SK-N-SH treated with all-trans-retinoic acid at 6 μM for 48 hours (cell line): ENCODE measurements around the gene BAIAP2L1.

Source experiments
- ATAC-seq: fragments of 200-7000 bp; cut with Tn5 transposase; 3 replicates; pipeline ENCODE4 v1.9.1; 2020; ENCODE audit warnings: mild to moderate bottlenecking, moderate library complexity
- ARNTL ChIP-seq: fragments of 450-650 bp; formaldehyde crosslinking; IDR thresholded peaks from 2 replicates; pipeline ENCODE4 v1.5.0; 2020; ENCODE audit warnings: low read depth, mild to moderate bottlenecking, moderate library complexity, borderline replicate concordance
- BACH2 ChIP-seq: fragments of 250-450 bp; sonication (Bioruptor Pico); IDR thresholded peaks from 2 replicates; pipeline ENCODE4 v1.9.0; 2021; ENCODE audit warnings: mild to moderate bottlenecking, borderline replicate concordance
- CREB5 ChIP-seq: fragments of 250-450 bp; sonication (Bioruptor Pico); IDR thresholded peaks from 2 replicates; pipeline ENCODE4 v1.5.1; 2020; ENCODE audit warnings: low read depth, mild to moderate bottlenecking, moderate library complexity
- CSDC2 ChIP-seq: fragments of 250-450 bp; sonication (Bioruptor Pico); IDR thresholded peaks from 2 replicates; pipeline ENCODE4 v1.5.0; 2020; ENCODE audit warnings: mild to moderate bottlenecking, moderate library complexity
- ESRRG ChIP-seq: fragments of 250-450 bp; sonication (Bioruptor Pico); IDR thresholded peaks from 2 replicates; pipeline ENCODE4 v1.6.1; 2021; ENCODE audit warnings: mild to moderate bottlenecking
- GLIS3 ChIP-seq: fragments of 250-450 bp; sonication (Bioruptor Pico); IDR thresholded peaks from 2 replicates; pipeline ENCODE4 v1.5.0; 2020; ENCODE audit warnings: mild to moderate bottlenecking, moderate library complexity
- ISL1 ChIP-seq: fragments of 250-450 bp; sonication (Bioruptor Pico); IDR thresholded peaks from 2 replicates; pipeline ENCODE4 v2.1.2; 2022; ENCODE audit warnings: mild to moderate bottlenecking, moderate library complexity
- OSR1 ChIP-seq: fragments of 250-450 bp; sonication (Bioruptor Pico); IDR thresholded peaks from 2 replicates; pipeline ENCODE4 v1.8.0; 2022; ENCODE audit warnings: moderate library complexity, mild to moderate bottlenecking, inconsistent platforms
- RARB ChIP-seq: fragments of 250-450 bp; sonication (Bioruptor Pico); IDR thresholded peaks from 2 replicates; pipeline ENCODE4 v1.8.0; 2021; ENCODE audit warnings: mild to moderate bottlenecking, moderate library complexity
- SNAI2 ChIP-seq: fragments of 250-450 bp; sonication (Bioruptor Pico); IDR thresholded peaks from 2 replicates; pipeline ENCODE4 v1.5.0; 2020; ENCODE audit warnings: mild to moderate bottlenecking, moderate library complexity
- TCF4 ChIP-seq: fragments of 250-450 bp; sonication (Bioruptor Pico); IDR thresholded peaks from 2 replicates; pipeline ENCODE4 v1.8.0; 2021; ENCODE audit warnings: mild to moderate bottlenecking, moderate library complexity, borderline replicate concordance
- ZC3H10 ChIP-seq: fragments of 250-450 bp; sonication (Bioruptor Pico); IDR thresholded peaks from 2 replicates; pipeline ENCODE4 v1.5.1; 2021; ENCODE audit warnings: mild to moderate bottlenecking, moderate library complexity
- ZFP3 ChIP-seq: fragments of 250-450 bp; sonication (Bioruptor Pico); IDR thresholded peaks from 2 replicates; pipeline ENCODE4 v1.5.0; 2020; ENCODE audit warnings: mild to moderate bottlenecking, moderate library complexity
- ZFP30 ChIP-seq: fragments of 450-650 bp; formaldehyde crosslinking; IDR thresholded peaks from 2 replicates; pipeline ENCODE4 v1.5.0; 2022; ENCODE audit warnings: mild to moderate bottlenecking, moderate library complexity
- ZNF565 ChIP-seq: fragments of 450-650 bp; formaldehyde crosslinking; conservative IDR thresholded peaks from 2 replicates; pipeline ENCODE4 v1.5.0; 2020; ENCODE audit warnings: low read depth, mild to moderate bottlenecking, moderate library complexity
- ZNF70 ChIP-seq: fragments of 450-650 bp; formaldehyde crosslinking; IDR thresholded peaks from 2 replicates; pipeline ENCODE4 v1.5.0; 2020; ENCODE audit warnings: mild to moderate bottlenecking, moderate library complexity
- ZNF8 ChIP-seq: fragments of 450-650 bp; formaldehyde crosslinking; IDR thresholded peaks from 2 replicates; pipeline ENCODE4 v1.5.0; 2020; ENCODE audit warnings: mild to moderate bottlenecking, moderate library complexity
- TF ChIP-seq, protein P1 (sequence below): fragments of 250-450 bp; sonication (Bioruptor Pico); IDR thresholded peaks from 2 replicates; pipeline ENCODE4 v1.5.0; 2020; ENCODE audit warnings: mild to moderate bottlenecking, moderate library complexity
- TF ChIP-seq, protein P2 (sequence below): fragments of 250-450 bp; sonication (Bioruptor Pico); IDR thresholded peaks from 2 replicates; pipeline ENCODE4 v1.5.1; 2021; ENCODE audit warnings: mild to moderate bottlenecking, moderate library complexity

BAIAP2L1 gene

DNA sequence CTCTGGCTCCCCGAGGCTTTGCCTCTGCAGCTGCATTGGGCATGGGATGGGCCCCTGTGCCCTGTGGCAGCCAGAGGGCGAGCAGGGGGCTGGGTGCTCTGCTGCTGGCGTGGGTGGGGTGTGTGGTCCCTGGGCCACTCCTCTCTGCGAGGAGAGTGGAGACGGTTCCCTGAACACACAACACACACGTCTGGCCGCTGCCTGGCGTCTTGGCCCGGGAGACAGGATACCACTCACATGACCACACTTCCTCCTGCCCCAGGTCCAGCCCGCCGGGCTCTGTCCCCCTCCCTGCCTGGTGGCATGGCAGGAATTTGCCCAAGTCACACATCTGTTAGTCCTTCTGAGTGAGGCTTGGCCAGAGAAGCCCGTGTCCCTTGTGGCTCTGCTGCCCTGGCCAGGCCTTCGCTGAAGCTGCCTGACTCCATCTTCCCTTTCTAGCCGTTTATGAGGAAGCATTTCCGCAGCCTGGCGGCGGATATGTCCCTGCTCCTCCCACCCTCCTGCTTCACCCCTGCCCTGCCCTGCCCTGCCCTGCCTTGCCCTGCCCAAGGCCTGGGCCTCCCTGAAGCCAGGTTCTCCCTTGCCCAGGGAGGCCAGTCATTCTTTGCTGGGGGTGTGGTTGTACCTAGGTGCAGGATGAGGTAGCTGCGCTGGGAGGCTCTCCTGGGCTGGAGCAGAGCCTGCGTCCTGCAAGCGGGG lies 116.4 kb downstream of the BAIAP2L1 start (continued):
- TF ChIP-seq, protein P1, sequence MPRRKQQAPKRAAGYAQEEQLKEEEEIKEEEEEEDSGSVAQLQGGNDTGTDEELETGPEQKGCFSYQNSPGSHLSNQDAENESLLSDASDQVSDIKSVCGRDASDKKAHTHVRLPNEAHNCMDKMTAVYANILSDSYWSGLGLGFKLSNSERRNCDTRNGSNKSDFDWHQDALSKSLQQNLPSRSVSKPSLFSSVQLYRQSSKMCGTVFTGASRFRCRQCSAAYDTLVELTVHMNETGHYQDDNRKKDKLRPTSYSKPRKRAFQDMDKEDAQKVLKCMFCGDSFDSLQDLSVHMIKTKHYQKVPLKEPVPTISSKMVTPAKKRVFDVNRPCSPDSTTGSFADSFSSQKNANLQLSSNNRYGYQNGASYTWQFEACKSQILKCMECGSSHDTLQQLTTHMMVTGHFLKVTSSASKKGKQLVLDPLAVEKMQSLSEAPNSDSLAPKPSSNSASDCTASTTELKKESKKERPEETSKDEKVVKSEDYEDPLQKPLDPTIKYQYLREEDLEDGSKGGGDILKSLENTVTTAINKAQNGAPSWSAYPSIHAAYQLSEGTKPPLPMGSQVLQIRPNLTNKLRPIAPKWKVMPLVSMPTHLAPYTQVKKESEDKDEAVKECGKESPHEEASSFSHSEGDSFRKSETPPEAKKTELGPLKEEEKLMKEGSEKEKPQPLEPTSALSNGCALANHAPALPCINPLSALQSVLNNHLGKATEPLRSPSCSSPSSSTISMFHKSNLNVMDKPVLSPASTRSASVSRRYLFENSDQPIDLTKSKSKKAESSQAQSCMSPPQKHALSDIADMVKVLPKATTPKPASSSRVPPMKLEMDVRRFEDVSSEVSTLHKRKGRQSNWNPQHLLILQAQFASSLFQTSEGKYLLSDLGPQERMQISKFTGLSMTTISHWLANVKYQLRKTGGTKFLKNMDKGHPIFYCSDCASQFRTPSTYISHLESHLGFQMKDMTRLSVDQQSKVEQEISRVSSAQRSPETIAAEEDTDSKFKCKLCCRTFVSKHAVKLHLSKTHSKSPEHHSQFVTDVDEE, result no peak
- TF ChIP-seq ESRRG (CRISPR knock-in tag) (no peak), ZFP30 (no peak), RARB (no peak)

DNA sequence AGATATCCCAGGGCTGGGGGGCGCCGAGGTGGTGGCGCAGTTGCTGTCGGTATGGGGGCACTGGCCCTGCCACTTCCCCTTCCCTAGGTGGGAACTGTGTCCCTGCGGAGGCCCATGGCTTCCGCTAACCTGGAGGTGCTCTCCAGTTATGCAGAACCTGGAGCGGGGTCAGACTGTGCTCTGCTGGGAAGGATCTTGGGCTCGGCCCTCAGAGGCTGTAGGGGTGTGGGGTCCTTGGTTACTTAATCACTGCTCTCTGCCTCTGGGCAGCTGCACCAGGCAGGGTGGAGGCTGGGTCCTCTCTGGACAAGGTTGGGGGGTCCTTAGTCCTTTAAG lies 117.0 kb downstream of the BAIAP2L1 start:
- TF ChIP-seq ZNF70 (CRISPR knock-in tag) (no peak), ARNTL (no peak), CREB5 (CRISPR knock-in tag) (no peak)
- TF ChIP-seq, all 23 proteins: peak for 0
- peak; percentile 7 for ATAC-seq

DNA sequence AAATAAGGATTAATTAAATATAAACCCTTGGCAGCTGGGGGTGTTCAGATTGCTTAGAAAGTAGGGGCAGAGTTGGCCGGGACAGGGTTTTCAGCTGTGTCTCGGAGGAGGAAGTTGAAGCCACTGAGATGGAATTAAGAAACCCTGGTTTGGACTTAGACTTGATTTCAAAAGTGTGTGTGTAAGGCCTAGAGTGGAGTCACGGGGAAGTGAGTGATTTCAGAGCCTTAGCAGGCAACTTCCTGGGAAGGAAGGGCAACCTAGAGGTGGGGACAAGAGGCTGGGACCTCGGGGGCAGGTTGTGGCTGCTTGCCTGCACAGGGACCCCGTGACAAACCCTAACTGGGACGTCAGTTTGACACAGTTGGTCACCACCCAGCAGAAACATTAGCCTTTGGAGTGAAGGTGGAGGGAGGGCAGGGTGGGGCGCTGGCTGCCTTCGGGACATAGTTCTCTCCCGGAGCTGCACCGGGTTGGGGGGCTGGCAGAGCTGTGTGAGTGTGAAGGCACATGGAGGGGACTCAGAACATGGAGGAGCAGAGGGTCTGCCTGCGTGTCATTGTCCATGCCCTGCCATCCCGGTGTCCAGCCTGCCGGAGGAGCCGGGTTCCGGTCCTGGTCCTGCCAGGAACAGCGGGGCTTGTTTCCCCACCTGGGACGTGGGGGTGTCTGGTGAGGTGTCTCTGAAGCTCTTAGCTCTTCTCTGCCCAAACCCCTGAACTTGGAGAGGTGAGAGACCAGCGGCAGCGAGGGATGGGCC lies 117.6 kb downstream of the BAIAP2L1 start:
- ATAC-seq, result no peak
- TF ChIP-seq CSDC2 (CRISPR knock-in tag), result no peak
- no peak for TF ChIP-seq ARNTL

DNA sequence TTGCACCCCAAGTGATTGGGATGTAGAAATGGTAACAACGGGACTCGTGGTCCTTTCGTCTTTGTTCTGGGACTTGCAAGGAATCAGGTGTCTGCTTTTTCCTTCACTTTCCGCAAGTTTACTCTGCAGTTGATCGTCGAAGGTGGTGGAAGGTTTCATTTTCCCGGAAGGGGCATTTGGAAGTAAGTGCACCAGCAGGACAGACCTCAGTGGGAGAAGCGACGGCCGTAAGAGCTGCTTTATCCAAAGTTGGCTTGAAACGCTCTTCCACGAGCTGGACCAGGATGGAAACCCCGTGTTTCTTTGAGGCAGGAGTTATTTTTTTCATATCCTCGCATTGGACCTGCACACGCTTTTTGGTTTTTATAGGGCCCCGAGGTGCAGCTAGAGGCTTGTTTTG lies 118.2 kb downstream of the BAIAP2L1 start:
- no peak for TF ChIP-seq CREB5 (CRISPR knock-in tag)
- no peak for TF ChIP-seq ZFP3
- no peak for TF ChIP-seq ZC3H10 (CRISPR knock-in tag)
- ATAC-seq, result no peak

DNA sequence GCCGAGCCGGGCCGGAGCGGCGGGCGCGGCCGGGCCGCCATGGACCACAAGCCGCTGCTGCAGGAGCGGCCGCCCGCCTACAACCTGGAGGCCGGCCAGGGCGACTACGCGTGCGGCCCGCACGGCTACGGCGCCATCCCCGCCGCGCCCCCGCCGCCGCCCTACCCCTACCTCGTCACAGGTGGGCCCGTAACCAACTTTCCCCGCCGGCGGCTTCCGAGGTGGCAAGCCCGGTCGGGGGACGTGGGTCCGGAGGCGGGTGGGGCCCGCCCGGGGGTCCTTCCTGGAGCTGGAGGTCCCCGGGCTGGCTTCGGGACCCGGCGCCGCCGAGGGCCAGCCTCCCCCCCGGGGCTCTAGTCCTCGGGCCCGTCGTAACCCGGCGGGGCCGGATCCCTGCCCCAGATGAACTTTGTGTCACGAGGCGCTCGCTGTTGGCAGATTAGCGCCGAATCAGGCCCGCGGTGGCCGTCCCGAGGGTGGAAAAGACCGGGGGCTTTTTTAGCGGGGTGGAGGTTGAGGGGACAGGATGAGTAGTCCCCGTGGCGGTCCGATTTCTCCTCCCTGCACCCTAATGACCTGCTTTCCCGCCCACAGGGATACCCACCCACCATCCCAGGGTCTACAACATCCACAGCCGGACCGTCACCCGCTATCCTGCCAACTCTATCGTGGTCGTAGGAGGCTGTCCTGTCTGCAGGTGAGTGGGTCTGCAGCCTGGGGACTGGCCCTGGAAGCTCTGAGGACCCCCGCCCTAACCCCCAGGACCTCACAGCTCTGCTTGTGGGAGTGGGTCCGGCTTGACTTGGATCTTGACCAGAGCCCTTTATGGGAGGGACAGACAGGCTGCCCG lies 118.9 kb downstream of the BAIAP2L1 start:
- no peak for TF ChIP-seq RARB
- TF ChIP-seq ARNTL, result no peak
- TF ChIP-seq CSDC2 (CRISPR knock-in tag), result no peak
- no peak for TF ChIP-seq SNAI2 (CRISPR knock-in tag)
- no peak for TF ChIP-seq BACH2 (CRISPR knock-in tag)
- TF ChIP-seq ISL1 (CRISPR knock-in tag), result no peak
- no peak for TF ChIP-seq TCF4 (CRISPR knock-in tag)
- TF ChIP-seq, protein P1, result no peak
- TF ChIP-seq ZNF8 (CRISPR knock-in tag), result no peak
- no peak for TF ChIP-seq ZNF565
- no peak for TF ChIP-seq ZFP3
- no peak for TF ChIP-seq OSR1
- TF ChIP-seq CREB5 (CRISPR knock-in tag), result no peak
- TF ChIP-seq, protein P2, sequence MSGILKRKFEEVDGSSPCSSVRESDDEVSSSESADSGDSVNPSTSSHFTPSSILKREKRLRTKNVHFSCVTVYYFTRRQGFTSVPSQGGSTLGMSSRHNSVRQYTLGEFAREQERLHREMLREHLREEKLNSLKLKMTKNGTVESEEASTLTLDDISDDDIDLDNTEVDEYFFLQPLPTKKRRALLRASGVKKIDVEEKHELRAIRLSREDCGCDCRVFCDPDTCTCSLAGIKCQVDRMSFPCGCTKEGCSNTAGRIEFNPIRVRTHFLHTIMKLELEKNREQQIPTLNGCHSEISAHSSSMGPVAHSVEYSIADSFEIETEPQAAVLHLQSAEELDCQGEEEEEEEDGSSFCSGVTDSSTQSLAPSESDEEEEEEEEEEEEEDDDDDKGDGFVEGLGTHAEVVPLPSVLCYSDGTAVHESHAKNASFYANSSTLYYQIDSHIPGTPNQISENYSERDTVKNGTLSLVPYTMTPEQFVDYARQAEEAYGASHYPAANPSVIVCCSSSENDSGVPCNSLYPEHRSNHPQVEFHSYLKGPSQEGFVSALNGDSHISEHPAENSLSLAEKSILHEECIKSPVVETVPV (CRISPR knock-in tag), result no peak
- TF ChIP-seq ZFP30, result no peak
- no peak for TF ChIP-seq GLIS3 (CRISPR knock-in tag)
- peak; percentile 0; the same call in 1 of the 3 replicates for ATAC-seq
